Measurements from ENCODE around the gene HEBP2. TPM values are rescaled to one million over a fixed set of nuclear protein-coding genes. Genes with fewer than 3 reads are reported as not detected.

Gene HEBP2
- total and polyA plus RNA-seq, 2 of the 4 experiments (the other 2 are of a cell fraction): 3.9 to 6.1 TPM

GRCh38 chr6:138393871-138394783 lies 9.9 kb upstream of the HEBP2 start:
- H3K4ac ChIP-seq (ENCODE audit: low read depth, low read length): no peak overlapping the region
- ATAC-seq (ENCODE audit: low read depth) (no peak), DNase-seq (no peak)
- no peak overlapping the region for H3K9ac ChIP-seq (ENCODE audit: low read depth, low read length)
- H4K91ac ChIP-seq (ENCODE audit: insufficient read depth, low read depth, low read length): no peak overlapping the region
- 0 out of 2 replicates have a peak, but pooled peaks have one; percentile 39 for TF ChIP-seq CEBPB (IDR thresholded peaks at IDR 0.05; ENCODE audit: low read depth, low read length)
- TF ChIP-seq RCOR1 (IDR thresholded peaks at IDR 0.05; ENCODE audit: insufficient replicate concordance, low read length): no peak
- H2AFZ ChIP-seq (replicated peaks; ENCODE audit: low read length, poor library complexity): no peak overlapping the region
- no peak overlapping the region for H3K27ac ChIP-seq (ENCODE audit: insufficient read depth, low read length)
- no peak overlapping the region for H3K4me3 ChIP-seq (ENCODE audit: insufficient read depth, low read depth, low read length)
- H3K79me1 ChIP-seq (ENCODE audit: low read depth in 1 of 2, low read length in 2 of 2): no peaks in the 10 kb centered on the region
- H3K27me3 ChIP-seq (ENCODE audit: control insufficient read depth, insufficient read depth, low read length): peaks cover 5% of the 10 kb centered on the region; the same call in 1 of the 2 replicates
- H3K36me3 ChIP-seq (ENCODE audit: control insufficient read depth, insufficient read depth, low read length): no peaks in the 10 kb centered on the region
- H4K5ac ChIP-seq (ENCODE audit: low read depth, low read length): no peak overlapping the region
- no peak overlapping the region for H2AK5ac ChIP-seq (ENCODE audit: low read depth, low read length)
- in situ Hi-C loops (cut with MboI; ENCODE audit: low sequenced_read_pairs): no loop called here
- POLR2A ChIA-PET (ENCODE audit: unreplicated experiment): no interaction called here
- no peak overlapping the region for H2BK120ac ChIP-seq (ENCODE audit: low read depth, low read length)
- H3K23ac ChIP-seq (ENCODE audit: low read depth, low read length): no peak overlapping the region
- H3K18ac ChIP-seq (ENCODE audit: low read depth, low read length): no peak overlapping the region
- CTCF ChIA-PET: interaction anchor here (0.8 kb wide), 2 partner anchors 10 to 13 kb away, joined by 3 read pairs; partner anchors contain the start of gene HEBP2
- H3K14ac ChIP-seq (replicated peaks; ENCODE audit: low read depth, low read length): no peak overlapping the region
- no peak overlapping the region for H2BK15ac ChIP-seq (ENCODE audit: low read depth, low read length)
- no peak overlapping the region for H2AK9ac ChIP-seq (replicated peaks; ENCODE audit: low read depth, low read length, poor library complexity)
- H3K9me3 ChIP-seq (ENCODE audit: control insufficient read depth, insufficient read depth, low read length): no peaks in the 10 kb centered on the region
- 40% methylated on average over 2 of the region's 5 CpGs; no CpG with 5 or more reads in 1 of the 2 experiments for WGBS, 2 experiments (ENCODE audit: extremely low coverage in 2 of 2, insufficient read length in 1 of 2)
- no peaks in the 10 kb centered on the region; the same call in 1 of the 2 replicates for H3K9me1 ChIP-seq (ENCODE audit: insufficient read depth, low read length)
- no peak overlapping the region for H2BK5ac ChIP-seq (ENCODE audit: low read depth, low read length, poor library complexity, severe bottlenecking)
- no peak overlapping the region for H3K56ac ChIP-seq (ENCODE audit: extremely low read depth, insufficient read depth, low read length)
- peaks cover 6% of the 10 kb centered on the region for H3K4me1 ChIP-seq (ENCODE audit: control insufficient read depth, insufficient read depth, low read length)
- H4K8ac ChIP-seq (ENCODE audit: low read depth in 2 of 2, low read length in 2 of 2): no peak overlapping the region
- H4K20me1 ChIP-seq (ENCODE audit: insufficient read depth, low read length): no peaks in the 10 kb centered on the region
- H3K4me2 ChIP-seq (ENCODE audit: low read depth, low read length): no peak overlapping the region
- dilution Hi-C loops (cut with HindIII; ENCODE audit: low sequenced_read_pairs, unreplicated experiment): no loop called here
- no TSS peak for BruUV-seq (replicated peaks)
- no peak overlapping the region for H2BK20ac ChIP-seq (ENCODE audit: low read depth, low read length)
- intact Hi-C loops (cut with micrococcal nuclease): no loop called here
